Left hindlimb (tissue), 1 donor: Measurements from ENCODE around the gene HNRNPA0.
A peak's percentile ranks its signal among the peaks of the same experiment; 100 is the strongest.
"Not testable (repeated sequence)": the region's sequence is repeated elsewhere in the genome, so short reads cannot be mapped to it uniquely, and the experiment has no call there.

Experiments
- DNase-seq: peaks from one replicate; pipeline ENCODE4 v3.0.0-alpha.2; 2018

HNRNPA0 gene

DNA sequence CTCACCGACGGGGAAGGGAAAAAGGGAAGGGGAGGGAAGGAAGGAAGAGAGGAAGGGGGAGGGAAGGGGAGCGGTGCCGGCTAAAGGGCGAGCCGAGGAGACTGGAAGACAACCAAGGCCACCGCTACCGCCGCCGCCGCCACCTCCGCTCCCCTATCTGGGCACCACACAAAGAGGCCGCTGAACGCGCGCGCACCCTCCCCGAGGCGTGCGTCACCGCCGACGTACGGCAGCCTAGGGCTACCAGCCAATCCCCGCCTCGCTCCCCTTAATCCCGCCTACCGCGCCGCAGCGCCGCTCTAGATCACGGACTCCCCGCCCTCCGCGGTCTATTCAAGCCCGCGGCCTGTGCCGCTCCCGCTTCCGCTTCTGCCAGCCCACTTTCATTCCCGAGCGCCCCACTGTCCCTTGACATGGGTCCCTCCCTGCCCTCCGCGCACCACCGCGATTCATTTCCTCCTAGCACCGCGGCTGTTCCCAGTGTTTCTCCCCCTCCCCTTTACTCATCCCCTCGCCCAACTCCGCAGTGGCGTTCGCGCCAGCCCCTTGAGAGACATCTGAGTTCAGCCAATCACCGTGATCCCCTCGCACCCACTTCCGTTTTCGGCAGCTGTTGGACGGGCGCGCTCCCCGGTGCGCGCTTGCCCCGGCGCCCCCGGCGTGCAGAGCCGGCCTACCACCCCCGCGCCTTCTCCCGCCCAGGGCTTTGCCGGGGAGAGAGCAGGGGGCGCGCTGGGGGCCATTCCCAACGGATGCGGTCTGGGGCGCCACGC, at the start of gene HNRNPA0:
TSS of gene HNRNPA0 (minus strand) at position 176 of the 773 bp plus-strand sequence. CDS start 297 bp downstream, outside the sequence.
- peak; percentile 97 for DNase-seq

DNA sequence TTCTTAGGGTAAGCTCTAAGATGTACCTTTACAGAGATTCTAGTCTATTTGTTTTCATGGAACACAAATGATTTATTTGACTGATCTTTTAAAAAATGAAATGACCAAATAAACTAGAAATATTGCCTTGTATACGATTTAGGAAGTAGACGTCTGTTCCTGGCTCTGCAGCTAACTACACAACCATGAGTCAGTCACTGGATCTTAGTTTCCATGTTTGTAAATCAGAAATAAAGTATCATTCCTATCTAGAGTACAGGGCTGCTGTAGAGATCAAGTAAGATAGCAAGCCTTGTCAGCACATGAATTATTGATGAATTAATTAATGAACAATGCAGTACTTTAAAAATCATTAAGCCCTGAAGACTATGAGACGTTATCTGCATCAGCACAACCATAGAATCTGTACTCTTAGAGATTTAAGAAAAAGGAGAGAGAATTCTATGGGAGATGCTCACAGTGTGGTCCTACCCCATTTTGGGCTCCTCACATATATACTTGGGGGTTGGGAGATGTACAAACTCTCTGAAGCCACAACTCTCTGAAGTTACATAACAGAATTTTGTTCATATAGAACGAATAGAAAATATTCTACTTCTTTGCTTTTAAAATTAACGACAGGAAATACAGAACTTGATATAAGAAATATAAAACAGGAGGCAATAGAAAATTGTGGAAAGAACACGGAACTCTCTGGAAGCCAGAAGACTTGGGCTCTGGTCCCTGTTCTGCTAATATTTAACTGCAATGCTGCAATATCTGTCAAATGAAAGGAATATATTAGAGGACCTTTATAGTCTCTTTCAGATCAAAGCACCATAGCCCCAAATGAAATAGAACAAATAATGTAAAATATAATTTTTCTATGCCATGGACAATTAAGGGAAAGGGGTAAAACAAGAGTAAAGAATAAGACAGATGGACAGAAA, 48.4 kb upstream of the HNRNPA0 start:
- no peak for DNase-seq

DNA sequence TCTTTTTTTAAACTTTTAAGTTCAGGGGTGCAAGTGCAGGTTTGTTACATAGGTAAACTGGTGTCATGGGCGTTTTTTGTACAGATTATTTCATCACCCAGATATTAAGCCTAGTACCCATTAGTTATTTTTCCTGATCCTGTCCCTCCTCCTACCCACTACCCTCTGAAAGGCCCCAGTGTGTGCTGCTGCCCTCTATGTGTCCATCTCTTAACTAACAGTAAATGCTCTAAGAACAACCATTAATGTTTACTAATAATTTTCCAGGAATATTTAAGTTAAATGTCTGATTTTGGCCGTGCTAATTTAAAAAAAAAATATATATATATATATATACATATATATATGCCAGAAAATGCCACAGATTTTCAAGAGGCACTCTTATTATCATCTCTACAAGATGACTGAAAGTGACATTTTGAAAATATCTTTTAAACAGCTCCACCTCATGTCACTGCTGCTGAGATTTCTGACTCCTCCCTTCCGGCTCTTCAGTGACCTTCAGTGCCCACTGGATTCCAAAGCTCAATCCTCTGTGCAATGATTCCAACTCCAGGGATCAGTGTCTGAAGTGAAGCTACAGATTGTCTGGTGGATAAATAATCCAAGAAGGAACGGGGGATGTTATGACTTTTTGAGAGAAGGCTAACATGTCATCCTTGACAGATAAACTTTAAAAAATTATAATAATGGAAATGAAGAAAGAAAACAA, 46.7 kb upstream of the HNRNPA0 start:
- no peak for DNase-seq

DNA sequence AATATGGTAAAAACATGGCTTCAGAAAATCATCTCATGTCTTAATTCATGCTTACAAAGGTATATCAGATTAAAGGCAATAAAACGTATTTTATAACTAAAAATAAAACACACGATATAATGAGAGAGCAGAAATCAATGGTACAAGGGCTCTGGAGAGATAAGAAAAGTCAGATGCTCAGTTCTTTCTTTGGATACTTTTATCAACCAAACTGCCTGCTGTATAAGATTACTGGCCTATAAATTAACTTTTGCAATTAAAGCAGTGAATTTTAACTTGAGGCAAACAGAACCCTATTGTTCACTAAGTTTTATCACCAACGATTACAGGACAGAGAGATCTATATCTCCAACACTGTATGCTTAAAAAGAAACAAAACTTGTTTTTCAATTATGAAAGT, 42.1 kb upstream of the HNRNPA0 start:
- no peak for DNase-seq

DNA sequence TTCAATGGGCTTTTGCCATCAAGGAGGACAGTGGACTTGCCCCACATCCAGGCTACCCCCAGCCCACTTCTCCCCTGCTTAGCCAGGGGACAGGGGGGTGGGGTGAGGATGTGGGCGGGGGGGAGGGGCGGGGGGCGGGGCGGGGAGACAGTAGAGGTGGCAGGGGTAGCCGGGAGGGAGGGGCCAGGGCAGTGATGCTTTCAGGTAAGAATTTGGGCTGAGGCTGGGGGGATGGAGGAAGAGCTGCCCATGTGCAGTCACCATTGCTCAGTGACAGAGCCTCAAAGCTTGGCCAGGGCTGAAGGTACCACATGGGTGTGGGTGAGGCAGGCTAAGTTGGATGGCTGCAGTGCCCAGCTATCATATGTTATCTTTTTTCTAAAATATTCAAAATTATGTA, 40.7 kb upstream of the HNRNPA0 start:
- no peak for DNase-seq

DNA sequence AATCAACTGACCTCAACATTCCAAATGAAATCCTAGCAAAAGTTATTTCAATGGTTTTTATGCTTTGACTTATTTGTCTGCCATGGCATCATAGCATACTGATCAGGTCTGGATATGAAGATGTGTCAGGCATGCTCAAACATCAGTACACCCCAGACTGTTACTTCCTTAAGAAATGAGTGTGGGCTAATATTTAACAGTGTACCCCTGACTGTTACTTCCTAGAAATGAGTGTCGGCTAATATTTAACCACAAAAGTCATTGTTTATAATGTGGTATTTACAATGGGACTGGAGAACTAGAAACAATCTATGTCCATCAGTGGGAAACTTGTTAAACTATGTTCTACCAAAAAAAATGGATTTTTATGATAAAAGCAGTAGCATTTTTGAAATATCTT, 38.1 kb upstream of the HNRNPA0 start:
- no peak for DNase-seq

DNA sequence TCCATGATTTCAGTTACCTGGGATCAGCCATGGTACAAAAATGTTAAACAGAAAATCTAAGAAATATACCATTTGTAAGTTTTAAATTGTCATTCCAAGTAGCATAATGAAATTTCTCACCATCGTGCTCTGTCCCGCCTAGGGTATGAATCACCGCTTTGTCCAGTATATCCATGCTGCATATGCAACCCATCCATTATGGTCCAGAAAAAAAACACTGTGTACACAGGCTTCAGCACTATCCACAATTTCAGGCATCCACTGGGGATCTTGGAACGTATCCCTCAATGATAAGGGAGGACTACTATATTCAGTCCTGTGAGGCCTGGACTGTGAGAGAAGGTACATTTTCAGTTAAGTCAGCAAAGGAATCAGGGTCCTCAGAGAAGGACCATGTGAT, 37.6 kb upstream of the HNRNPA0 start:
- DNase-seq: no peak

DNA sequence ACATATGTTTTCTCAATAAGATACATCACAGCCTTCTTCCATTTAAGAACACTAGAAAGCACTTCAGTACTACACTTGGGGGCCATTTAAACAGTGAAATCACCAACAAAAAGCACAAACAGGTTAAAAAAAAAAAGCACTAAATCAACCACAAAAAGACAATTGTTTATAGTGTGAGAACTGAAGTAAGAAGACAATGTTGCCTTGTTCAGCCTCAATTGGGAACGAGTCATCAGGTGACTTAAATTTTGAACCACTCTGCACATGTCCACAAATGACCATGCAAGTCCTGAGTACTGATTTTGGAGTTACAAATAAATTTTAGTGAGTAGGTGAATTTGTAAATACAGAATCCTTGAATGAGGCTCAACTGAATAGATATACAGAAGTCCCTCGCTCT, 37.2 kb upstream of the HNRNPA0 start:
- no peak for DNase-seq

DNA sequence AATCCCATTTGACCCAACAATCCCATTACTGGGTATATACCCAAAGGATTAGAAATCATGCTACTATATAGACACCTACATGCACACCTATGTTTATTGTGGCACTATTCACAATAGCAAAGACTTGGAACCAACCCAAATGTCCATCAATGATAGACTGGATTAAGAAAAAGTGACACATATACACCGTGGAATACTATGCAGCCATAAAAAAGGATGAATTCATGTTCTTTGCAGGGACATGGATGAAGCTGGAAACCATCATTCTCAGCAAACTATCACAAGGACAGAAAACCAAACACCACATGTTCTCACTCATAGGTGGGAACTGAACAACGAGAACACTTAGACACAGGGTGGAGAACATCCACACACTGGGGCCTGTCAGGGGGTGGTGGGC, 34.4 kb upstream of the HNRNPA0 start:
- DNase-seq: not testable (repeated sequence)

DNA sequence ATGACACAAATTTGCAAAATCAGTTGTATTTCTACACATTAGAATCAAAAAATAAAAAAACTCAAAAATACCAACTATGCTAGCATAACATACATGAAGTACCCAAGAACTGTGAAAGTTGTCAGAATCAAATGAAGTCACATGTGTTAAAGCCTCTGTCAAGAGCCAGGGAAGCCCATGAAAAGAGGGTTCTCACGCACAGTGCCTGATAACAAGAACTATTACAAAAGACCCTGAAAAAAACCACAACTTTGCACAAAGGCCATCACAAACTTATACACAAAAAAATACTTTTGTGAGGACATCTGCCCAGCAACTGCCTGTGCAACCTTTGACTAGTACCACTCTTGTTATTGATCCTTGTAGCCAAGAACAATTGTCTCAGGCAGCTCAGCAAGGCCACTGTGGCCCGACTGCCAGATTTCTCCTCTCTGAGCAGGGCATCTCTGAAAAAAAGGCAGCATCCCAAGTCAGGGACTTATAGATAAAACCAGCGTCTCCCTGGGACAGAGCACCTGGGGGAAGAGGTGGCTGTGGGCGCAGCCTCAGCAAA, 28.9 kb upstream of the HNRNPA0 start:
- no peak for DNase-seq

DNA sequence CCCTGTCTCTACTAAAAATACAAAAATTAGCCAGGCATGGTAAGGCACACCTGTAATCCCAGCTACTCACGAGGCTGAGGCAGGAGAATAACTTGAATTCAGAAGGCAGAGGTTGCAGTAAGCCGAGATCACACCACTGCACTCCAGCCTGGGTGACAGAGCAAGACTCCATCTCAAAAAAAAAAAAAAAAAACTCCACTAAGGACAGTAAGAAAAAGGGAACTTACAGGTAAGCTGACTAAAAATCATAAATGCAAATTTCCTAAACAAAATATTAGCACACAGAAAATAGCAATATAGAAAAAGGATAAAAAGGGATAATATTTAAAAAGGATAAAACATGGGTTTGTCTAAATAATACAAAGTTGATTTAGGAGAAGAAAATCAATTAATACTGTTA, 27.9 kb upstream of the HNRNPA0 start:
- no peak for DNase-seq

DNA sequence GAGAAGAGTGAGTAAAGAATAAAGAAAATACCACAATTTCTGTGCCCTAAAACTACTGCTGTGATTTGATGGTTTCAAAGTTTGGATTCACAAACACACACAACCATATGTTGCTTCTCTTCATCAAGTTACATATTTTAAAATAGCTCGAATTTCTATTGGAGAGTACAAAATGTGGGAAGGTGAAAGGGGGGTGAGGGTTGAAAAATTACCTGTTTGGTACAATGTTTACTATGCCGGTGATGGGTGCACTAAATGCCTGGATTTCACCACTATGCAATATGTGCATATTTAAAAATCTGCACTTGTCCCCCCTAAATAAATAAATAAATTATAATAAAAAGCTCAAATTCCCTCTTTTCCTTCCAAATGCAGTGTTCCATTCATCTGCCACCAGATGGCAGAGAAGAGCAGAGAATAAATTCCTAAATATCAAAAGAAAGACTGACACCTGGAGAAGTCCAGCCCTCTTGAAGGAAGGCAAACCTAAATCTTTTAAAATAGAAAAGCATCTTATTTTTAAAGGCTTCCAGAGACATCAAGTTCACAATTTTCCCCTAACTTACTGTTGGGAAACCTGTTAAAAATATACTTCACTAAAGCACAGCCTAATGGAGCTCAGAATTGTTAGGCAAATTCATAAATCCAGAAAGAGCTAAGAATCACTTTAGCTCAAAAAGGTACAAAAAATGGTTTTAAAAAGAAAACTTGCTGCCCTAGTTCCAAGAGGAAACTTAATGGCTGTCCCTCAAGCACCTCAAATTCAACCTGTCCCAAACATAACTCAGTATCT, 24.8 kb upstream of the HNRNPA0 start:
- no peak for DNase-seq

DNA sequence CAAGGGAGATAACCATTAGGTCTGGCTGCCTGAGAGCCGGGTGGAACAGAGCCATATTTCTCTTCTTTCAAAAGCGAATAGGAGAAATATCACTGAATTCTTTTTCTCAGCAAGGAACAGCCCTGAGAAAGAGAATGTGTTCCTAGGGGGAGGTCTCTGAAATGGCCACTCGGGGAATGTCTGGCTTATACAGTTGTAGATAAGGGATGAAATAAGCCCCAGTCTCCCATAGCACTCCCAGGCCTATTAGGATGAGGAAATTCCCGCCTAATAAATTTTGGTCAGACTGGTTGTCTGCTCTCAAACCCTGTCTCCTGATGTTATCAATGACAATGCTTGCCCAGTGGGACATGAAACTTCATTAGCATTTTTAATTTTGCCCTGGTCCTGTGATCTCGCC, 13.8 kb upstream of the HNRNPA0 start:
- DNase-seq: not testable (repeated sequence)

DNA sequence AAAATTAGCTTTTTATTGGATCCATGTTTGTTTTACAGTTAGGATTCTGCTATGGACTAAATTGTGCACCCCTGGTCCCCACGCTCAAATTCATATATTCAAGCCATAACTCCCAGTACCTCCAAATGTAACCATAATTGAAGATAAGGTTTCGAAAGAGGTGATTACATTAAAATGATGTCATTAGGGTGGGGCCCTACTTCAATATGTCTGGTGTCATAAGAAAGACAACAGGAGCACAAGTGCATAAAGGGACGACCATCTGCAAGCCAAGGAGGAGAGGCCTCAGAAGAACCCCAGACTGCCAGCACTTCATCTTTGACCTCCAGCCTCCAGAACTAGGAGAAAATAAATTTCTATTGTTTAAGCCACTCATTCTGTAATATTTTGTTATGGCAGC, 7.4 kb upstream of the HNRNPA0 start:
- DNase-seq: no peak

DNA sequence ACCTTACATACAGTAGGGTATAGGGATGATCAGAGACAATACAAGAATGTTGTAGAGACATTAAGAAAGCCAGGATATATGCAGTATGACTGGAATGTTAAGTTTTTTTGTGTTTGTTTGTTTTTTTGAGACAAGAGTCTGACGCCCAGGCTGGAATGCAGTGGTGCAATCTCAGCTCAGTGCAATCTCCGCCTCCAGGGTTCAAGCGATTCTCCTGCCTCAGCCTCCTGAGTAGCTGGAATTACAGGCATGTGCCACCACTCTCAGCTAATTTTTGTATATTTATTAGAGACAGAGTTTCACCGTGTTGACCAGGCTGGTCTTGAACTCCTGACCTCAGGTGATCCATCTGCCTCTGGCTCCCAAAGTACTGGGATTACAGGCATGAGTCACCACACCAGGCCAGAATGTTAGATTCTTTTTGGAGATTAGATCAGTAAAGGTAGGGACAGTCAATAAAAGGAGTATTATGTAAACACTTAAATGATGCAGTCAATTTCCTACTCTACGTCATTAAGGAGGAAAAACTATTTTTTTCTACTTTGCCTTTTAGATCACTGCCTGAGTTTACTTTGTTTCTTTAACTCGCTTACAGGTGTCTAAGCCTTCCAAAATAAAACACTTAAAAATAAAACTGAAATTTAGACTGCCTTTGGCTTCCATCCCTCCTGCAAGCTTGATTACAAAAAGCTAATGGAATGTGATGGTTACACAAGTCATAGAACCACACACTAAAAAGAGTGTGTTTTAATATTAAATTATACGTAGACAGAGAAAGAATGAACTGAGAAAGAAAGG, 6.8 kb upstream of the HNRNPA0 start:
- DNase-seq: no peak

DNA sequence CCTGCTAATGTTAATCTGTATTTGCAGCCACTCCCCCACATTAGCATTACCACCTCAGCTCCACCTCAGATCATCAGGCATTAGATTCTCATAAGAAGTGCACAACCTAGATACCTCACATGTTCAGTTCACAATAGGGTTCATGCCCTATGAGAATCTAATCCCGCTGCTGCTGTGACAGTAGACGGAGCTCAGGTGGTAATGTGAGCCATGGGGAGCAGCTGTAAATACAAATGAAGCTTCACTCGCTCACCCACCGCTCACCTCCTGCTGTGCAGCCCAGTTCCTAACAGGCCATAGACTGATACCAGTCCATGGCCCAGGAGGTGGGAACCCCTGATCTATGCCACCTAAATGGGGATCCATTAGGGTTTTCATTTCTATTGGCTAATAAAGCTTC, 6.1 kb upstream of the HNRNPA0 start:
- no peak for DNase-seq

DNA sequence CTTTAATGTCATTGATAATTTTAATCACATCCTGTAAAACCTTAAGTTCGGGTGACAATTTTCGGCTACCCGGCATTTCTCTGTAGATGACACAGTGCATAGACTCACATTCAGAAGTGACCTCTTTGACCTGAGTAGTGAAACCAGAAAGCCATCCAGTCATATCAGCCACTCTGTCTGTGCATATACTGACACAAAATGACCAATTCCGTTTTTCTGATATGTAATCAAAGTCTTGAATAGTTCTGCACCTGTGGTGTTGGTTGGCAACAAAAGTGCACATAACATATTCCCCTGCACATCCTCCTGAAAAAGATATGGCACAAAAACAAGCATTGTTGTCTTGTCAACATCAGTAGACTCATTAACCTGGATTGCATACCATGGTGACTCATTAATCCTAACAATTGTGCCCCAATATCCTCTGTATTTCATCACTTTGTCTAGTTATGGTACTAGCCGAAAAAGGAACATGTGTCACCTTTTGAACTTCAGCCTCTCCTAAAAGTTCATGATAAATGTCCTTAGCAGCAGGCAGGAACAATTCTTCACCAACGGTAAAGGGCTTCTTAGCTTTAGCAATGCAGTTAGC, 4.6 kb upstream of the HNRNPA0 start:
- no peak for DNase-seq

DNA sequence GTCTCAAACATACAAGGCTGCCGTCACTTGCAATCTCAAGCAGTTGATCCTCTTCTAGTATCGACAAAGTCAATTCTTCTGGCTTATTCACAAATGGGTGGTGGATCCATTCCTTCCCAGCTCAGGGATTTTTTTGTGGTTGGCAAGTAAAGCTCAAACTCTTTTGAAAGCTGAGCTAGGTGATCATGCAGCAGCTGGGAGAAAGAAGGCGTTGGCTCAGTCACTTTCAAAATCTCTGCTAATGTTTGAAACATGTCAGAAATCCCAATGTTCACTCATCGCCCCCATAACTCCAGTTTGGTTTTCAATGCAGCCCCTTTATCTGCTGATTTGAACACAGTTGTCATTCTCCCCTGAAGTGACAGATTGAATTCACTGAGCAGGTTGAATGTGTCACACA, 4.0 kb upstream of the HNRNPA0 start:
- DNase-seq: no peak

DNA sequence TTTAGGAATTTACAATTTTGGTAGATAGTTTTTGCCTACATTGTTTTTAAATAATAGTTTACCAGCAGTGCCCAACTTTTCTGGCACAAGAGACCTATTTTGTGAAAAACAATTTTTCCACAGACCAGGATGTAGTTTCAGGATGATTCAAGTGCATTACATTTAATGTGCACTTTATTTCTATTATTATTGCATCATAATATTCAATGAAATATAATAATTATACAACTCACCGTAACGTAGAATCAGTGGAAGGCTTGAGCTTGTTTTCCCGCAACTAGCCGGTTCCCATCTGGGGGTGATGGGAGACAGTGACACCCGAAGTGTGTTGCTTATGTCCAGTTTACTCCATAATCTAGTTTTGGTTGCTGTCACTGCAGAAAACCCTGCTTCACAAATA, 3.5 kb upstream of the HNRNPA0 start:
- no peak for DNase-seq

DNA sequence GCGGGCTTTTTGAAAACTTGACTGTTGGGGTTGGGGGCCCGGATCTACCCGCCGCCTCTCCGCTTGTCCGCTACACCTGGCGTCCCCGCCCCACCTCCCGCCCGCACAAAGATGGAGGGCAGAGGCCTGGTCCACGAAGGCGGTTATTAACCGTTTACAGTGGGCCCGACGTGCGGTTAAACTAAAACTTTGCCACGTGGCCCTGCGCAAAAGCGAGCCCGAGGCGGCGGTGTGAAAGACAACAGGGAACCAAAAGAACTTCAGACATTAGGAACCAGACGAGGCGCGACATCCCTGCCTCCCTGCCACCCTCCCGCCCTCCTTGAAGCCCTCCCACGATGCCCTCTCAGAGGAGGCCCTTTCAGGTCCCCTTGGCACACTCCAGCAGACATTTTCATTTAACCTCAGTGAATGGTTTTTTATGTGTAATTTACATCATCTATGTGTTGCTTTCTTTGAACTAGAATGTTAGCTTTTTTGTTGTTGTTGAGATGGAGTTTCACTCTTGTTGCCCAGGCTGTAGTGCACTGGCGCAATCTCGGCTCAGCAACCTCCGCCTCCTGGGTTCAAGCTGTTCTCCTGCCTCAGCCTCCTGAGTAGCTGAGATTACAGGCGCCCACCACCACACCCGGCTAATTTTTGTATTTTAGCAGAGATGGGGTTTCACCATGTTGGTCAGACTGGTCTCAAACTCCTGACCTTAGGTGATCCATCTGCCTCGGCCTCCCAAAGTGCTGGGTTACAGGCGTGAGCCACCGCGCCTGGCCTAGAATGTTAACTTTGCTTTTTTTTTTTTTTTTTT, 999 bp upstream of the HNRNPA0 start:
- DNase-seq: no peak
